ENCODE measurements around the gene ZFC3H1. TPM values are rescaled to one million over a fixed set of nuclear protein-coding genes. Genes with fewer than 3 reads are reported as not detected.

Gene ZFC3H1
- total and polyA plus RNA-seq, 2 of the 8 experiments (the other 6 are each of a cell fraction or from before 2014, with no cell fraction given), result 20.0 to 32.4 TPM

GRCh38 chr12:71685914-71686657, 22.4 kb upstream of the ZFC3H1 start, which contains the start of gene TMEM19:
TMEM19 (plus strand) TSS chr12:71686082; CDS start chr12:71686681, 599 bp downstream.
- FAIRE-seq (no peak), DNase-seq (ENCODE audit: low read depth in 1 of 2, low spot score in 2 of 2) (peak; percentile 49 to 86)
- H3K79me2 ChIP-seq (ENCODE audit: control insufficient read depth in 1 of 2, insufficient read depth in 2 of 2, low read length in 2 of 2), result no peaks in the 10 kb centered on the region
- no peak within 1 kb of the TSS for H3K4ac ChIP-seq (replicated peaks; ENCODE audit: insufficient read length, low read depth, low read length)
- peak within 1 kb of the TSS; percentile 50; the same call in 1 of the 2 replicates for H2BK12ac ChIP-seq (ENCODE audit: low read depth, low read length)
- H3K4me1 ChIP-seq (replicated peaks in 1 of 4; ENCODE audit: control insufficient read depth in 3 of 4, insufficient read depth in 4 of 4, low read length in 3 of 4), result no peaks in the 10 kb centered on the region
- H3K4me3 ChIP-seq (ENCODE audit: extremely low read depth in 1 of 4, insufficient read depth in 2 of 4, low read depth in 3 of 4, low read length in 4 of 4), result peak within 1 kb of the TSS; percentile 46 to 78 (median 70)
- peak within 1 kb of the TSS; percentile 98 for H4K8ac ChIP-seq (ENCODE audit: extremely low read depth, insufficient read depth, low read length)
- H3K56ac ChIP-seq (replicated peaks; ENCODE audit: insufficient read length, low read depth, low read length), result peak within 1 kb of the TSS; percentile 93
- no peaks in the 10 kb centered on the region for H3K36me3 ChIP-seq (ENCODE audit: control insufficient read depth in 2 of 4, insufficient read depth in 4 of 4, low read length in 3 of 4)
- peaks cover 2% of the 10 kb centered on the region; the same call in 1 of the 2 replicates for H3K23me2 ChIP-seq (ENCODE audit: low read depth, low read length)
- H2BK120ac ChIP-seq (replicated peaks; ENCODE audit: low read depth, low read length), result no peak within 1 kb of the TSS
- H3K27me3 ChIP-seq (replicated peaks in 1 of 4; ENCODE audit: control insufficient read depth in 3 of 4, extremely low read depth in 1 of 4, insufficient read depth in 3 of 4, low read length in 3 of 4), result no peaks in the 10 kb centered on the region
- ChIA-PET POLR2A (ENCODE audit: partially characterized antibody) (interaction anchor here (0.6 to 6.1 kb wide), 15 partner anchors 9 to 137 kb away, joined by 3 to 81 read pairs (median 4); partner anchors contain the start of genes THAP2 and ZFC3H1), CTCF (ENCODE audit: partially characterized antibody) (interaction anchor here (1.1 to 4.1 kb wide), 8 partner anchors 9 to 62 kb away, joined by 3 to 21 read pairs (median 7); partner anchors contain the start of genes THAP2 and ZFC3H1)
- H4K91ac ChIP-seq (replicated peaks; ENCODE audit: insufficient read length, low read length), result peak within 1 kb of the TSS; percentile 66
- no peaks in the 10 kb centered on the region for H4K20me1 ChIP-seq (replicated peaks in 1 of 2; ENCODE audit: control insufficient read depth in 1 of 2, insufficient read depth in 2 of 2, low read length in 2 of 2)
- peak within 1 kb of the TSS; percentile 86 for H3K18ac ChIP-seq (ENCODE audit: extremely low read depth, low read length)
- WGBS, 2 experiments (ENCODE audit: extremely low coverage in 1 of 2, insufficient coverage in 1 of 2, insufficient read length in 1 of 2, insufficient replicate concordance in 2 of 2, low coverage in 1 of 2, low lambda C conversion rate in 2 of 2, missing lambda C conversion rate in 1 of 2), result 1% methylated on average over 61 of the region's 63 CpGs; no CpG with 5 or more reads in 1 of the 2 experiments
- no peaks in the 10 kb centered on the region for H3K9me3 ChIP-seq (ENCODE audit: insufficient read depth in 2 of 2, low read depth in 1 of 2, low read length in 1 of 2)
- peak within 1 kb of the TSS; percentile 67; the same call in 1 of the 2 replicates for H2BK5ac ChIP-seq (ENCODE audit: low read depth, low read length)
- H2BK15ac ChIP-seq (ENCODE audit: low read length), result 0 out of 2 replicates have a peak within 1 kb of the TSS, but pooled peaks have one; percentile 35
- H3K4me2 ChIP-seq (ENCODE audit: insufficient read depth in 1 of 2, low read depth in 2 of 2, low read length in 2 of 2), result peak within 1 kb of the TSS; percentile 32 to 72
- peak within 1 kb of the TSS; percentile 89 for H3K27ac ChIP-seq (ENCODE audit: low read depth, low read length)
- peak within 1 kb of the TSS; percentile 49 to 79 (median 63); a peak in 5 of 7 replicates for H3K9ac ChIP-seq (replicated peaks in 1 of 4; ENCODE audit: extremely low read depth in 1 of 4, low read depth in 3 of 4, low read length in 3 of 4)
- H2AFZ ChIP-seq (ENCODE audit: low read length), result peak within 1 kb of the TSS; percentile 94
- no peak within 1 kb of the TSS for H3K14ac ChIP-seq (ENCODE audit: insufficient read length)
- H2BK20ac ChIP-seq (ENCODE audit: low read length), result no peak within 1 kb of the TSS
- H3K79me1 ChIP-seq (ENCODE audit: low read depth, low read length), result no peaks in the 10 kb centered on the region
- no peak within 1 kb of the TSS for H2AK5ac ChIP-seq (ENCODE audit: low read depth, low read length)
- H3K23ac ChIP-seq (ENCODE audit: insufficient read length), result no peak within 1 kb of the TSS
- peak within 1 kb of the TSS; percentile 97 for H4K5ac ChIP-seq (ENCODE audit: insufficient read length, low read depth, low read length)
- TF ChIP-seq SP2 (IDR thresholded peaks at IDR 0.05; ENCODE audit: low read length), result no peak
- peak; percentile 51 to 89; a peak in 2 of 4 replicates for TF ChIP-seq HDAC2 (IDR thresholded peaks at IDR 0.05; ENCODE audit: borderline replicate concordance in 1 of 2, low read depth in 2 of 2, low read length in 2 of 2)
- TF ChIP-seq SIN3A (conservative IDR thresholded peaks at IDR 0.05 in 1 of 2, IDR thresholded peaks at IDR 0.05 in 1 of 2; ENCODE audit: low read depth in 1 of 2, low read length in 2 of 2), result 0 out of 4 replicates have a peak, but pooled peaks of 1 of the 2 experiments have one; percentile 48
- no peak for TF ChIP-seq RFX5 (IDR thresholded peaks at IDR 0.05; ENCODE audit: borderline replicate concordance, low read depth, low read length)
- peak; percentile 95 for TF ChIP-seq MAX (IDR thresholded peaks at IDR 0.05)
- TF ChIP-seq SP1 (IDR thresholded peaks at IDR 0.05; ENCODE audit: low read depth, low read length), result 0 out of 2 replicates have a peak, but pooled peaks have one; percentile 26
- TF ChIP-seq HDAC6 (IDR thresholded peaks at IDR 0.05; ENCODE audit: low read depth, low read length), result no peak
- TF ChIP-seq EP300 (IDR thresholded peaks at IDR 0.05; ENCODE audit: borderline replicate concordance in 1 of 2, low read depth in 2 of 2, low read length in 2 of 2), result no peak
- TF ChIP-seq POU5F1 (IDR thresholded peaks at IDR 0.05; ENCODE audit: low read depth, low read length), result no peak
- TF ChIP-seq BCL11A (IDR thresholded peaks at IDR 0.05; ENCODE audit: low read depth in 2 of 2, low read length in 2 of 2), result no peak

Data from H1 (cell line).